Common myeloid progenitor, CD34-positive (primary cell): ENCODE measurements around the gene GIMAP5.
A peak's percentile ranks its signal among the peaks of the same experiment; 100 is the strongest.

ENCODE experiments used
- CTCF ChIA-PET: fragments of 350-600 bp; sonication (Branson Sonifier 250); formaldehyde crosslinking; loops from one replicate; lab custom pipeline; 2021; ENCODE audit warnings: antibody characterized with exemption; lab: Charles Lee
- POLR2A ChIA-PET: fragments of 350-600 bp; sonication (Branson Sonifier 250); formaldehyde crosslinking; loops from one replicate; lab custom pipeline; 2021; ENCODE audit warnings: antibody characterized with exemption; lab: Charles Lee
- DNase-seq, 3 donors: peaks; one replicate each; pipeline versions ENCODE4 v3.0.0 to v3.0.0-alpha.2; 2013
- H3K27ac ChIP-seq, 2 experiments: 1 replicate in 1 of 2; 2 replicates in 1 of 2; pipeline ENCODE4 v1.7.0; 2013; ENCODE audit warnings: inconsistent platforms in 2 of 2, low read length in 2 of 2, mild to moderate bottlenecking in 2 of 2, low read depth in 1 of 2, moderate library complexity in 1 of 2; ENCODE audit not compliant: severe bottlenecking in 2 of 2, insufficient read depth in 1 of 2, poor library complexity in 1 of 2
- H3K27me3 ChIP-seq, 5 experiments: replicated peaks in 2 of 5; 1 replicate in 3 of 5; 2 replicates in 2 of 5; pipeline versions ENCODE4 v1.6.1 to v1.7.0; 2013; ENCODE audit warnings: low read length in 4 of 5, mild to moderate bottlenecking in 2 of 5, moderate library complexity in 2 of 5, inconsistent platforms in 1 of 5; ENCODE audit not compliant: insufficient read depth in 5 of 5, control insufficient read depth in 4 of 5
- H3K36me3 ChIP-seq, 4 experiments: 1 replicate in 2 of 4; 2 replicates in 2 of 4; pipeline versions ENCODE4 v1.6.1 to v1.7.0; 2013; ENCODE audit warnings: low read length in 3 of 4, control low read depth in 1 of 4, mild to moderate bottlenecking in 1 of 4; ENCODE audit not compliant: control insufficient read depth in 4 of 4, insufficient read depth in 4 of 4
- H3K4me1 ChIP-seq, 4 experiments: 1 replicate in 3 of 4; 2 replicates in 1 of 4; pipeline versions ENCODE4 v1.6.1 to v1.7.1; 2013; ENCODE audit warnings: low read length in 3 of 4, mild to moderate bottlenecking in 3 of 4, control low read depth in 1 of 4, inconsistent platforms in 1 of 4, moderate library complexity in 1 of 4; ENCODE audit not compliant: control insufficient read depth in 4 of 4, insufficient read depth in 4 of 4; ENCODE audit errors: control extremely low read depth in 1 of 4
- H3K4me3 ChIP-seq, 7 experiments: 1 replicate in 4 of 7; 2 replicates in 3 of 7; pipeline versions ENCODE4 v1.5.1 to v1.7.0; 2013; ENCODE audit warnings: mild to moderate bottlenecking in 7 of 7, low read length in 6 of 7, moderate library complexity in 6 of 7, inconsistent platforms in 2 of 7, low read depth in 2 of 7, control low read depth in 1 of 7; ENCODE audit not compliant: insufficient read depth in 4 of 7, control insufficient read depth in 1 of 7; ENCODE audit errors: extremely low read depth in 1 of 7
- H3K9me3 ChIP-seq, 5 experiments: 1 replicate in 4 of 5; 2 replicates in 1 of 5; pipeline versions ENCODE4 v1.6.1 to v1.7.1; 2013; ENCODE audit warnings: low read length in 4 of 5, mild to moderate bottlenecking in 2 of 5, inconsistent platforms in 1 of 5, low read depth in 1 of 5, moderate library complexity in 1 of 5; ENCODE audit not compliant: control insufficient read depth in 4 of 5, insufficient read depth in 2 of 5; ENCODE audit errors: control extremely low read depth in 1 of 5
- WGBS: methylation state at CpG from one replicate; pipeline ENCODE4 v1.1.5; 2013; ENCODE audit not compliant: insufficient coverage; 5-methylcytosine and 5-hydroxymethylcytosine counted together

The GIMAP5 gene

DNA sequence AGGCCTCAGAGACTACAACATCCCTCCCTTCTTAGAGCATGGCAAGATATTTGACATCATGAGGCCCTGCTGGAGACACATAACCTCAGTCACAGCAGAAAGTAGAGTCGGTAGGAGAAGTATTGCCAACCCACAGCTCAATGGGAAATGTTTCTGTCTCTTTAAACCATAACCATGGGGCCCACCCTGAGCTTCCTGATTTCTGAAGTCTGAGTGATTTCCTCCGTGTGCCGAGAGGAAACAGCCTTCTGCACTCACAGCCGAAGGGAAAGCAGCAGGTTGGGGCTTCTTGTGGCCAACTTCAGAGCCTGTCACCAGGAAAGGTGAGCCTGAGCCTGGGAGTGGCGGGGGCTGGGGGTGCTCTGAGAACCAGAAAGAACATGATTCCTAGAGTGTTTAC, 20.9 kb upstream of the GIMAP5 start, which contains the start of gene GIMAP1:
Gene GIMAP1 (plus strand): TSS at position 246 of the 400 bp plus-strand sequence. CDS start 2,435 bp downstream, outside the sequence.
- H3K4me3 ChIP-seq: peak within 1 kb of the TSS; percentile 38 to 91 (median 80)
- H3K9me3 ChIP-seq: peaks cover 0 to 4% (median 0%) of the 10 kb centered on the region in 5 experiments
- DNase-seq: peak; percentile 63 to 93 (median 89)
- H3K36me3 ChIP-seq: peaks cover 0 to 28% (median 14%) of the 10 kb centered on the region in 4 experiments
- peak within 1 kb of the TSS; percentile 25 to 68 for H3K27ac ChIP-seq
- H3K4me1 ChIP-seq: peaks cover 17 to 37% (median 32%) of the 10 kb centered on the region in 4 experiments
- H3K27me3 ChIP-seq: no peaks in the 10 kb centered on the region
- ChIA-PET CTCF (interaction anchor here (0.8 to 2.4 kb wide), 9 partner anchors 10 to 267 kb away, joined by 3 to 7 read pairs (median 3); no protein-coding TSS in a partner anchor), POLR2A (no interaction called here)
- 0% methylated on average over 4 of the region's 5 CpGs for WGBS

DNA sequence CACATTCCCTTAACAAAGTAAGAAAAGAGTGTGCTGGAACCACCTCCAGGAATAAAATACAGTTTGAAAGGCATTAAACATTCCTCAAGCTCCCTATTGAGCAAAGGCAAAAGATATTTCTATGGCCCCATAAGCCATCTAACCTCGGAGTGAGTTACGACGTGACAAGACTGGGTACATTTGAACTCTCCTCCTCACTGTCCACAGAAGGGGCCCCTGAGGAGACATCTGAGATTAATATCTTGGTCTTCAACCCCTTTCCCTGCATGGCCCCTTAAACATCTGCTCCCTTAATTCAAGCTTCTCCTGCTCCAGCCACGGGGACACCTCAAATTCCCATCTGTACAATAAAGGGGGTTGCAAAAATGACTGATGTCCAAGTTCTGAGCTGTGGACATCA, 20.3 kb upstream of the GIMAP5 start:
- H3K27ac ChIP-seq: peak overlapping the region; percentile 25 to 68
- H3K4me1 ChIP-seq: peaks cover 17 to 37% (median 32%) of the 10 kb centered on the region in 4 experiments

DNA sequence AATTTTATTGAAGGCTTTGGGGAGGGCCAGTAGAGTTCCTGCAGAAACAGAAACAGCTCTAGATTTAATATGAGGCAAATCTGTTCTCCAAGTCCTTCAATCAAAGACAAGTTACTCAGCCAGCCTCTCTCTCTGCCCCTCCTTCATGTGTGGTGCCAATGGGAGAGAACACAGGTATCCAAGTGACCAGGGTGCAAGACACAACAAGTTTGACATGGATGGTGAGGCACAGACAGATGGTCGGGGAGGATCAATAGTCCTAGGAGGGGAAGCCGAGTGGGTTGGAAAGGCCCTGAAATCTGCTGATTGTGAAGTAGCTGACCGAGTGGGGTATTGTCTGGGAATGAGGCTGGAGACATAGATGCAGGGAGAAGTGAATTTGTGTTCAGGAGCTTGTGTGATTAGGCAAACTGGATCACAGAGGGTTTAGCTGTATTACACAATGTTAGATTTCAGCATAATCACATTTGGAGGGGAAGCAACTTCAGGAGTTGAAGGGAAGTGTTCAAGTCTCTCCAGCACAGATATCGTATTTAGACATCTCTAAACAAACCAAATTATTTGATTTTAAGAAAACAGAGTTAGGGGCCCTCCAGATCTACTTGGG, 19.3 kb upstream of the GIMAP5 start:
- Histone ChIP-seq H3K27ac (peak overlapping the region in 1 of 2 experiments; percentile 68), H3K36me3 (peaks cover 0 to 39% (median 21%) of the 10 kb centered on the region in 4 experiments), H3K9me3 (peaks cover 0 to 4% (median 0%) of the 10 kb centered on the region in 5 experiments), H3K4me1 (peaks cover 17 to 44% (median 34%) of the 10 kb centered on the region in 4 experiments), H3K27me3 (no peaks in the 10 kb centered on the region), H3K4me3 (peak overlapping the region in 6 of 7 experiments; percentile 71 to 91 (median 82))
- 70% methylated on average over 4 of the region's 4 CpGs for WGBS
- ChIA-PET POLR2A (no interaction called here), CTCF (interaction anchor here (0.6 to 2.4 kb wide), 8 partner anchors 9 to 269 kb away, joined by 3 to 7 read pairs (median 4); no protein-coding TSS in a partner anchor)
- no peak for DNase-seq

More for the DNA sequence above, 20.3 kb upstream of the GIMAP5 start:
- Histone ChIP-seq H3K36me3 (peaks cover 0 to 32% (median 16%) of the 10 kb centered on the region in 4 experiments), H3K4me3 (peak overlapping the region in 6 of 7 experiments; percentile 71 to 91 (median 82)), H3K9me3 (peaks cover 0 to 4% (median 0%) of the 10 kb centered on the region in 5 experiments), H3K27me3 (no peaks in the 10 kb centered on the region)
- POLR2A ChIA-PET: no interaction called here
- WGBS: 0% methylated on average over 2 of the region's 4 CpGs
- CTCF ChIA-PET: interaction anchor here (0.8 to 2.4 kb wide), 8 partner anchors 10 to 268 kb away, joined by 3 to 7 read pairs (median 4); no protein-coding TSS in a partner anchor
- DNase-seq: no peak

DNA sequence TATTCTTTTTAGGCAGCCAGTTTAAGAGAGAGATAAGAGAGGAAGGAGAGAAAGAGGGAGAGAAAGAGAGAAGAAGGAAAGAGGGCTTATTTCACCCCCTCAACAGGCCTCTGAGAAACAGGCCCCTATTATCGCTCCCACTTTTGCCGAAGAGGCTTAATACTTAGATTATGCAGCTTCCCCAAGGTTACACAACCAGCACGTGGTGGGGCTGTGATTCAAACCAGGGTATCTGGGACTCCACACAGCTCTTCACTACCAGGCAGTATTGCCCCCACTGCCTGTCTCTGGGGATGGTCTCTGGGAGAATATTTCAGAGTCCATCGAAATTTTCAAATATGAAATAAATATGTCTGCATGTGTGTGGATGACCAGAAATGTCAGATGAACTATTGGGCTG, 17.8 kb upstream of the GIMAP5 start:
- CTCF ChIA-PET: no interaction called here
- POLR2A ChIA-PET: interaction anchor here (0.7 kb wide), 1 partner anchor 87 kb away, joined by 3 read pairs; the partner anchor contains the start of gene GIMAP6

DNA sequence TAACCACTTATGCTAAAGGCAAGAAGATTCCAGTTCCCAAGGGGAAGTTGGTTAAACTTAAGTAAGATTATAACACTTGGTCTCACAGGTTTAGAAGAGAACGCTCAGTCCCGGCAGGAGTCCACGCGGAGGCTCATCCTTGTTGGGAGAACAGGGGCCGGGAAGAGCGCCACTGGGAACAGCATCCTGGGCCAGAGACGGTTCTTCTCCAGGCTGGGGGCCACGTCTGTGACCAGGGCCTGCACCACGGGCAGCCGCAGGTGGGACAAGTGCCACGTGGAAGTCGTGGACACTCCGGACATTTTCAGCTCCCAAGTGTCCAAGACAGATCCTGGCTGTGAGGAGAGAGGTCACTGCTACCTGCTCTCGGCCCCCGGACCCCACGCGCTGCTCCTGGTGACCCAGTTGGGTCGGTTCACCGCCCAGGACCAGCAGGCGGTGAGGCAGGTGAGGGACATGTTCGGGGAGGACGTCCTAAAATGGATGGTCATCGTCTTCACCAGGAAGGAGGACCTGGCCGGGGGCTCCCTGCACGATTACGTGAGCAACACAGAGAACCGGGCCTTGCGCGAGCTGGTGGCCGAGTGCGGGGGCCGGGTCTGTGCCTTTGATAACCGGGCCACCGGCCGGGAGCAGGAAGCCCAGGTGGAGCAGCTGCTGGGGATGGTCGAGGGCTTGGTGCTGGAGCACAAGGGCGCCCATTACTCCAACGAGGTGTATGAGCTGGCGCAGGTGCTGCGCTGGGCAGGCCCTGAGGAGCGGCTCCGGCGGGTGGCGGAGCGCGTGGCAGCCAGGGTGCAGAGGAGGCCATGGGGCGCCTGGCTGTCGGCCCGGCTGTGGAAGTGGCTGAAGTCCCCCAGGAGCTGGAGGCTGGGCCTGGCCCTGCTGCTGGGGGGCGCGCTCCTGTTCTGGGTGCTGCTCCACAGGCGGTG, 17.0 kb upstream of the GIMAP5 start:
- H3K9me3 ChIP-seq: peaks cover 0 to 4% (median 0%) of the 10 kb centered on the region in 5 experiments
- ChIA-PET POLR2A (no interaction called here), CTCF (no interaction called here)
- no peak for DNase-seq
- H3K4me1 ChIP-seq: peaks cover 17 to 48% (median 34%) of the 10 kb centered on the region in 4 experiments
- H3K4me3 ChIP-seq: no peak overlapping the region
- WGBS: 98% methylated on average over 52 of the region's 52 CpGs
- H3K27ac ChIP-seq: no peak overlapping the region
- no peaks in the 10 kb centered on the region for H3K27me3 ChIP-seq
- peaks cover 0 to 43% (median 22%) of the 10 kb centered on the region in 4 experiments for H3K36me3 ChIP-seq

More for the DNA sequence above, 17.8 kb upstream of the GIMAP5 start:
- peaks cover 0 to 41% (median 22%) of the 10 kb centered on the region in 4 experiments for H3K36me3 ChIP-seq
- peaks cover 17 to 48% (median 35%) of the 10 kb centered on the region in 4 experiments for H3K4me1 ChIP-seq
- no peak for DNase-seq
- H3K27me3 ChIP-seq: no peaks in the 10 kb centered on the region
- no peak overlapping the region for H3K4me3 ChIP-seq
- 94% methylated on average over 4 of the region's 4 CpGs for WGBS
- H3K9me3 ChIP-seq: peaks cover 0 to 4% (median 0%) of the 10 kb centered on the region in 5 experiments
- no peak overlapping the region for H3K27ac ChIP-seq

DNA sequence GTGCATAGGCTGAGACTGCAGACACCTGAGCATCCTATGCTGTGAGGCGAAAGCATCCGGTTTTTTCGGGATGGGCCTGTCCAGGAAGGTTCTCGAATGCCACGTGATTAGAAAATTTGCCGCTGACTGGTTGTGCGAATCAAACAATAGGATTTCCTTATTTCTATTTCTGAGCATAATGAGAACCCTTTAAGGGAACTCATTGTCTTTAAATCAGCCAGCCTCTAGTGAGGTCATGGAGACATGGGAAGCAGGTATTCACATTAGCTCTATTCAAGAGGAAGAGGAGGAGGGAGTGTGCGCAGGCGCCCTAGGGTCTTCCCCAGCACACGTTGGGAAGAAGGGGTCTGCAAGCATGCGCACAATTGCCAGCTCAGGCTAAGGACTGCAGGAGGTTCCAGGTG, 15.2 kb upstream of the GIMAP5 start:
- CTCF ChIA-PET: interaction anchor here (1.0 to 1.4 kb wide), 3 partner anchors 10 to 31 kb away, joined by 3 to 4 read pairs (median 3); no protein-coding TSS in a partner anchor

More for the DNA sequence above, 15.2 kb upstream of the GIMAP5 start:
- H3K4me3 ChIP-seq: no peak overlapping the region
- no peak overlapping the region for H3K27ac ChIP-seq
- no peaks in the 10 kb centered on the region for H3K27me3 ChIP-seq
- peaks cover 0 to 45% (median 22%) of the 10 kb centered on the region in 4 experiments for H3K36me3 ChIP-seq
- POLR2A ChIA-PET: no interaction called here
- DNase-seq: no peak
- H3K4me1 ChIP-seq: peaks cover 6 to 31% (median 19%) of the 10 kb centered on the region in 4 experiments
- H3K9me3 ChIP-seq: peaks cover 0 to 10% (median 5%) of the 10 kb centered on the region in 5 experiments
- 95% methylated on average over 11 of the region's 11 CpGs for WGBS
